WTC11 (cell line): ENCODE results near the gene DYSF. TPM values are rescaled to one million over a fixed set of nuclear protein-coding genes. Genes with fewer than 3 reads are reported as not detected.

Experiments used
- ATAC-seq: fragments of 200-7000 bp; cut with Tn5 transposase; 2 replicates; pipeline ENCODE4 v1.10.0; 2021; ENCODE audit warnings: mild to moderate bottlenecking, moderate library complexity
- CTCF ChIA-PET: fragments of 300-600 bp; sonication (Branson Sonifier 250); formaldehyde crosslinking; loops from one replicate; lab custom pipeline; 2021; ENCODE audit warnings: antibody characterized with exemption; lab: Charles Lee
- POLR2A ChIA-PET: fragments of 350-600 bp; sonication (Branson Sonifier 250); formaldehyde crosslinking; loops from one replicate; lab custom pipeline; 2021; ENCODE audit warnings: antibody characterized with exemption; lab: Charles Lee
- DNase-seq: peaks from one replicate; pipeline ENCODE4 v3.0.0; 2021; ENCODE audit warnings: low spot score
- H3K27ac Mint-ChIP-seq: 2 replicates; pipeline ENCODE4 v1.8.0; 2021; ENCODE audit warnings: mixed read lengths
- H3K27me3 Mint-ChIP-seq: 2 replicates; pipeline ENCODE4 v1.8.0; 2021; ENCODE audit warnings: low read depth, mild to moderate bottlenecking, moderate library complexity, mixed read lengths
- H3K36me3 Mint-ChIP-seq: 2 replicates; pipeline ENCODE4 v1.8.0; 2021; ENCODE audit warnings: mixed read lengths
- H3K4me1 Mint-ChIP-seq: 2 replicates; pipeline ENCODE4 v1.8.0; 2022; ENCODE audit warnings: mixed read lengths
- H3K4me3 Mint-ChIP-seq: 2 replicates; pipeline ENCODE4 v1.8.0; 2021; ENCODE audit warnings: mild to moderate bottlenecking, moderate library complexity, mixed read lengths
- H3K9me3 Mint-ChIP-seq: 2 replicates; pipeline ENCODE4 v1.8.0; 2021; ENCODE audit warnings: mixed read lengths
- CBFB ChIP-seq: sonication (generic); formaldehyde crosslinking; IDR thresholded peaks from 2 replicates; pipeline ENCODE4 v1.8.1; 2022; ENCODE audit warnings: mild to moderate bottlenecking, low read depth, missing genetic modification reagents
- ELF4 ChIP-seq: sonication (generic); formaldehyde crosslinking; IDR thresholded peaks from 2 replicates; pipeline ENCODE4 v1.8.1; 2022; ENCODE audit warnings: low read depth, mild to moderate bottlenecking, moderate library complexity, missing genetic modification reagents
- HMGA2 ChIP-seq: fragments of 250-450 bp; sonication (Bioruptor Pico); IDR thresholded peaks from 2 replicates; pipeline ENCODE4 v1.4.0; 2021; ENCODE audit warnings: mild to moderate bottlenecking, moderate library complexity
- NFATC4 ChIP-seq: fragments of 250-450 bp; sonication (Bioruptor Pico); IDR thresholded peaks from 2 replicates; pipeline ENCODE4 v1.9.0; 2021; ENCODE audit warnings: mild to moderate bottlenecking
- NFE2L1 ChIP-seq: sonication (generic); formaldehyde crosslinking; IDR thresholded peaks from 2 replicates; pipeline ENCODE4 v1.8.1; 2023; ENCODE audit warnings: missing genetic modification reagents
- NR1H2 ChIP-seq: sonication (generic); formaldehyde crosslinking; IDR thresholded peaks from 2 replicates; pipeline ENCODE4 v1.9.0; 2021; ENCODE audit warnings: mild to moderate bottlenecking, moderate library complexity, missing genetic modification reagents
- NR3C1 ChIP-seq: sonication (generic); formaldehyde crosslinking; conservative IDR thresholded peaks from 2 replicates; pipeline ENCODE4 v1.8.1; 2023; ENCODE audit warnings: low read depth, mild to moderate bottlenecking, missing genetic modification reagents
- SMAD3 ChIP-seq: sonication (generic); formaldehyde crosslinking; IDR thresholded peaks from 2 replicates; pipeline ENCODE4 v1.8.0; 2022; ENCODE audit warnings: missing genetic modification reagents, mild to moderate bottlenecking, borderline replicate concordance
- SOX15 ChIP-seq: fragments of 250-450 bp; sonication (Bioruptor Pico); IDR thresholded peaks from 2 replicates; pipeline ENCODE4 v1.9.0; 2021; ENCODE audit warnings: mild to moderate bottlenecking
- TCF7 ChIP-seq: sonication (generic); formaldehyde crosslinking; IDR thresholded peaks from 2 replicates; pipeline ENCODE4 v1.8.0; 2022; ENCODE audit warnings: mild to moderate bottlenecking, low read depth, missing genetic modification reagents, moderate library complexity
- TEAD1 ChIP-seq: sonication (generic); formaldehyde crosslinking; IDR thresholded peaks from 2 replicates; pipeline ENCODE4 v1.8.0; 2022; ENCODE audit warnings: mild to moderate bottlenecking, missing genetic modification reagents
- TP53 ChIP-seq: sonication (generic); formaldehyde crosslinking; IDR thresholded peaks from 2 replicates; pipeline ENCODE4 v1.8.1; 2023; ENCODE audit warnings: mild to moderate bottlenecking, missing genetic modification reagents
- total RNA-seq: library from RNA; stranded (reverse); gene quantifications from 3 replicates; pipeline ENCODE4 v1.2.3, GENCODE V29; 2021
- TF ChIP-seq, protein P1 (sequence below): fragments of 250-450 bp; sonication (Bioruptor Pico); conservative IDR thresholded peaks from 2 replicates; pipeline ENCODE4 v1.9.0; 2021; ENCODE audit warnings: mild to moderate bottlenecking
- TF ChIP-seq, protein P2 (sequence below): sonication (generic); formaldehyde crosslinking; IDR thresholded peaks from 2 replicates; pipeline ENCODE4 v1.8.0; 2022; ENCODE audit warnings: mild to moderate bottlenecking, missing genetic modification reagents
- TF ChIP-seq, protein P3 (sequence below): sonication (generic); formaldehyde crosslinking; IDR thresholded peaks from 2 replicates; pipeline ENCODE4 v1.8.0; 2022; ENCODE audit warnings: mild to moderate bottlenecking, missing genetic modification reagents
- TF ChIP-seq, protein P4 (sequence below): sonication (generic); formaldehyde crosslinking; conservative IDR thresholded peaks from 2 replicates; pipeline ENCODE4 v1.8.1; 2023; ENCODE audit warnings: mild to moderate bottlenecking, low read depth, missing genetic modification reagents, moderate library complexity
- TF ChIP-seq, protein P5 (sequence below): sonication (generic); formaldehyde crosslinking; IDR thresholded peaks from 2 replicates; pipeline ENCODE4 v1.8.1; 2023; ENCODE audit warnings: mild to moderate bottlenecking, missing genetic modification reagents

DYSF gene
- total RNA-seq, 1 experiment from 2014 or later = 14.8 TPM

DNA sequence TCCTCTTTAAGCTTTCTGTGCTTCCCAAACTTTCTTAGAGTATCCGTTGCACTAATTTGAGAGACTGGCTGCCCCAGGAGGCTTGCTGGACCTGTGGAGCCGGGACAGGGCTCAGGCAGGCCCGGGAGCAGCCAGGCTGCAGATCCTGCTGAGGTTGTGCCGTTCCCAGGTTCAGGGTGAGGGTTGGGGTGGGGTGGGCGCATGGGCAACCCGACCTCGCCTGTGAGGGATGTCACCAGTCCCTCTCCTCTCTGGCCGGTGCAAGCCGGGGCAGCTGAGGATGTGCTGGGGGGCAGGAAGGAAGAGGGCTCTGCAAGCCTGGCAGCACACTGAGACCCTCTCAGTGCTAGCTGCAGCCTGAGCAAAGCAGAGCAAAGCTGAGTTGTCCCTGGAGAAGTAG, 57.6 kb downstream of the DYSF start (continued):
- TF ChIP-seq SOX15 (CRISPR knock-in tag) (no peak), TEAD1 (no peak), CBFB (no peak), ELF4 (CRISPR knock-in tag) (no peak), NR1H2 (CRISPR knock-in tag) (no peak), NFATC4 (no peak)
- TF ChIP-seq, protein P1, sequence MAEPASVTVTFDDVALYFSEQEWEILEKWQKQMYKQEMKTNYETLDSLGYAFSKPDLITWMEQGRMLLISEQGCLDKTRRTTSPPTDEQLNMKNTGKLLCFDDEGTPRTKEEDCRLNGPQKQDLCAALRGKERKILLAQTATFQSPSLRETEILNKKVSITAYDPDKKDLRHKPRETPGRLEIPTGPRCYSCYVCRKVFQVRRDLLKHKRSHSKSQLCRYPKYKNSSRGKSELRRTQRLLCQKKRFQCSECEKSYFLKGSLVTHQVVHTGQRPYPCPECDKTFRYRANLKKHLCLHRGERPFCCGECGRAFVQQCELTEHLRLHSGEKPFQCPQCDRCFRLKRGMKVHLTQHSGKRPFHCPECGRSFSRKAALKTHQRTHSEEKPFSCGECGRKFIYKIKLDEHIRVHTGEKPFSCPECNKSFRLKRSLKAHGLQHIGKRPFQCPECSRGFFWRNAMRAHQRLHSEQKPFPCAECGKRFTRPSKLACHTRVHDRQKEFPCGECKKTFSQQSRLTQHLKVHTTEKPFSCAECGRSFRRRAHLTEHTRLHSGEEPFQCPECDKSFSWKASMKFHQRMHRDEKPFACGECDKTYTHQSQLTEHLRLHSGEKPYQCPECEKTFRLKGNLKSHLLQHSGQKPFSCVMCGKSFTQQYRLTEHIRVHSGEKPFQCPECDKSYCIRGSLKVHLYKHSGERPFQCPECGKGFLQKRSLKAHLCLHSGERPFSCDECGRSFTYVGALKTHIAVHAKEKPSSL = no peak
- TF ChIP-seq, protein P2, sequence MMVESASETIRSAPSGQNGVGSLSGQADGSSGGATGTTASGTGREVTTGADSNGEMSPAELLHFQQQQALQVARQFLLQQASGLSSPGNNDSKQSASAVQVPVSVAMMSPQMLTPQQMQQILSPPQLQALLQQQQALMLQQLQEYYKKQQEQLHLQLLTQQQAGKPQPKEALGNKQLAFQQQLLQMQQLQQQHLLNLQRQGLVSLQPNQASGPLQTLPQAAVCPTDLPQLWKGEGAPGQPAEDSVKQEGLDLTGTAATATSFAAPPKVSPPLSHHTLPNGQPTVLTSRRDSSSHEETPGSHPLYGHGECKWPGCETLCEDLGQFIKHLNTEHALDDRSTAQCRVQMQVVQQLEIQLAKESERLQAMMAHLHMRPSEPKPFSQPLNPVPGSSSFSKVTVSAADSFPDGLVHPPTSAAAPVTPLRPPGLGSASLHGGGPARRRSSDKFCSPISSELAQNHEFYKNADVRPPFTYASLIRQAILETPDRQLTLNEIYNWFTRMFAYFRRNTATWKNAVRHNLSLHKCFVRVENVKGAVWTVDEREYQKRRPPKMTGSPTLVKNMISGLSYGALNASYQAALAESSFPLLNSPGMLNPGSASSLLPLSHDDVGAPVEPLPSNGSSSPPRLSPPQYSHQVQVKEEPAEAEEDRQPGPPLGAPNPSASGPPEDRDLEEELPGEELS (CRISPR knock-in tag) = no peak

DNA sequence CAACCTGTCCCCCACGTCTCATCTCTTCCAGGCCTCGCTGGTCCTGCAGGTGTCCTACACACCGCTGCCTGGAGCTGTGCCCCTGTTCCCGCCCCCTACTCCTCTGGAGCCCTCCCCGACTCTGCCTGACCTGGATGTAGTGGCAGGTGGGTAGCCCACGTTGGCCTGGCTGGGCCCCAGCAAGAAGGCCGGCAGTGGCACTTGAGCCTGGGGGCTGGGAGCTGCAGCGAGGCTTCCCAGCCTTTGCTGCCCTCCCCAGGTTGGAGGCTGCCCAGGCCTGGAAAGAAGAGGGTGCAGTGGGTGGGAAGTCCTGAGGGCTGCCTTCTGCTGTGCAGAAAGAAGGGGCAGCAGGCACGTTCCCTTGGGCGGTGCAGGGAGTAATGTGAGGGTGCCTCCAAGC, 58.4 kb downstream of the DYSF start:
- no peak for DNase-seq
- Mint-ChIP-seq H3K9me3 (no peaks in the 10 kb centered on the region), H3K4me3 (no peak overlapping the region), H3K4me1 (no peaks in the 10 kb centered on the region), H3K27me3 (no peaks in the 10 kb centered on the region), H3K27ac (no peak overlapping the region), H3K36me3 (no peaks in the 10 kb centered on the region)
- CTCF ChIA-PET = interaction anchor here (0.6 to 6.2 kb wide), 5 partner anchors 18 to 212 kb away, joined by 3 to 116 read pairs (median 47); partner anchors contain the start of gene DYSF
- TF ChIP-seq HMGA2 (CRISPR knock-in tag) (no peak), SMAD3 (CRISPR knock-in tag) (no peak), NFE2L1 (CRISPR knock-in tag) (no peak)
- TF ChIP-seq, protein P3, sequence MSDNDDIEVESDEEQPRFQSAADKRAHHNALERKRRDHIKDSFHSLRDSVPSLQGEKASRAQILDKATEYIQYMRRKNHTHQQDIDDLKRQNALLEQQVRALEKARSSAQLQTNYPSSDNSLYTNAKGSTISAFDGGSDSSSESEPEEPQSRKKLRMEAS (CRISPR knock-in tag) = no peak
- TF ChIP-seq, protein P4, sequence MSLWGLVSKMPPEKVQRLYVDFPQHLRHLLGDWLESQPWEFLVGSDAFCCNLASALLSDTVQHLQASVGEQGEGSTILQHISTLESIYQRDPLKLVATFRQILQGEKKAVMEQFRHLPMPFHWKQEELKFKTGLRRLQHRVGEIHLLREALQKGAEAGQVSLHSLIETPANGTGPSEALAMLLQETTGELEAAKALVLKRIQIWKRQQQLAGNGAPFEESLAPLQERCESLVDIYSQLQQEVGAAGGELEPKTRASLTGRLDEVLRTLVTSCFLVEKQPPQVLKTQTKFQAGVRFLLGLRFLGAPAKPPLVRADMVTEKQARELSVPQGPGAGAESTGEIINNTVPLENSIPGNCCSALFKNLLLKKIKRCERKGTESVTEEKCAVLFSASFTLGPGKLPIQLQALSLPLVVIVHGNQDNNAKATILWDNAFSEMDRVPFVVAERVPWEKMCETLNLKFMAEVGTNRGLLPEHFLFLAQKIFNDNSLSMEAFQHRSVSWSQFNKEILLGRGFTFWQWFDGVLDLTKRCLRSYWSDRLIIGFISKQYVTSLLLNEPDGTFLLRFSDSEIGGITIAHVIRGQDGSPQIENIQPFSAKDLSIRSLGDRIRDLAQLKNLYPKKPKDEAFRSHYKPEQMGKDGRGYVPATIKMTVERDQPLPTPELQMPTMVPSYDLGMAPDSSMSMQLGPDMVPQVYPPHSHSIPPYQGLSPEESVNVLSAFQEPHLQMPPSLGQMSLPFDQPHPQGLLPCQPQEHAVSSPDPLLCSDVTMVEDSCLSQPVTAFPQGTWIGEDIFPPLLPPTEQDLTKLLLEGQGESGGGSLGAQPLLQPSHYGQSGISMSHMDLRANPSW (CRISPR knock-in tag) = no peak
- TF ChIP-seq, protein P5, sequence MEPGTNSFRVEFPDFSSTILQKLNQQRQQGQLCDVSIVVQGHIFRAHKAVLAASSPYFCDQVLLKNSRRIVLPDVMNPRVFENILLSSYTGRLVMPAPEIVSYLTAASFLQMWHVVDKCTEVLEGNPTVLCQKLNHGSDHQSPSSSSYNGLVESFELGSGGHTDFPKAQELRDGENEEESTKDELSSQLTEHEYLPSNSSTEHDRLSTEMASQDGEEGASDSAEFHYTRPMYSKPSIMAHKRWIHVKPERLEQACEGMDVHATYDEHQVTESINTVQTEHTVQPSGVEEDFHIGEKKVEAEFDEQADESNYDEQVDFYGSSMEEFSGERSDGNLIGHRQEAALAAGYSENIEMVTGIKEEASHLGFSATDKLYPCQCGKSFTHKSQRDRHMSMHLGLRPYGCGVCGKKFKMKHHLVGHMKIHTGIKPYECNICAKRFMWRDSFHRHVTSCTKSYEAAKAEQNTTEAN = no peak
- peak; percentile 23 for ATAC-seq
- POLR2A ChIA-PET = no interaction called here

DNA sequence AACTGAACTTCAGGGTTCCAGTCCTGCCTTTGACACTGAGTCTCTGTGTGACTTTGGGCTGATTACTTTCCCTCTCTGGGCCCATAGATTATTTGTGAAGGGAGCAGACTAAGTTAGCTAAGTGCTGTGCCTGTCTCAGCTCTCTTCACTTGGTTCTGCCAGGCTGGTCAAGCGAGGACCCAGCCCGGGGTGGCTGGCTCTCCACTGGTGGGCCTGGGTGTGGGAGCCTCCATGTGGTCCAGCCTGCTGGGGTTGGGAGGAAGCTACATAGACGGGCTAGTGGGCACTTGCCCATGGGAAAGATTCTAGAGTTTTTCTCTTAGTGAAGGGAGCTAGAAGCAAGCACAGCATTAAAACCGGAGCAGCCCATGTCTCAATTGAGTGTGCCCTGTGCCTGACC, 59.0 kb downstream of the DYSF start:
- ATAC-seq (no peak), DNase-seq (no peak)
- POLR2A ChIA-PET = no interaction called here
- Mint-ChIP-seq H3K36me3 (no peaks in the 10 kb centered on the region), H3K4me3 (no peak overlapping the region), H3K4me1 (no peaks in the 10 kb centered on the region)
- TF ChIP-seq, protein P3 (CRISPR knock-in tag) = no peak
- TF ChIP-seq TP53 (CRISPR knock-in tag) (no peak), TCF7 (CRISPR knock-in tag) (no peak), NR3C1 (CRISPR knock-in tag) (no peak)
- TF ChIP-seq, all 79 proteins: peak for 0
- Mint-ChIP-seq H3K9me3 (no peaks in the 10 kb centered on the region), H3K27ac (no peak overlapping the region), H3K27me3 (no peaks in the 10 kb centered on the region)
- CTCF ChIA-PET = interaction anchor here (0.6 to 6.2 kb wide), 6 partner anchors 18 to 213 kb away, joined by 3 to 116 read pairs (median 30); partner anchors contain the start of gene DYSF
